Placental pericyte (primary cell): ENCODE data around the gene ZNF14. TPM values are rescaled to one million over a fixed set of nuclear protein-coding genes. Genes with fewer than 3 reads are reported as not detected.

Source experiments
- small RNA-seq: library from RNA; depleted of rRNA; stranded (forward); fragments of <200 nt; gene quantifications from one replicate; pipeline ENCODE3, GENCODE V24; 2012; ENCODE audit warnings: low replicate concordance
- total RNA-seq: library from RNA; depleted of rRNA; stranded (reverse); fragments of >200 nt; gene quantifications from 2 replicates; pipeline ENCODE4 v1.2.3, GENCODE V29; 2012

Gene ZNF14
- total RNA-seq, result 3.5 and 4.4 TPM in 2 replicates

GRCh38 chr19:19732579-19733501, at the start of gene ZNF14:
ZNF14 (minus strand) TSS chr19:19733112; CDS start chr19:19732958, 154 bp downstream.

GRCh38 chr19:19668230-19669012, 64.5 kb downstream of the ZNF14 start, which contains the start of gene ZNF101:
ZNF101 (plus strand) TSS chr19:19668839; CDS start chr19:19668964, 125 bp downstream.

GRCh38 chr19:19663256-19664120, 69.4 kb downstream of the ZNF14 start, which contains the start of gene ATP13A1:
ATP13A1 (minus strand) TSS chr19:19663676; CDS start chr19:19663666, 10 bp downstream.

Small RNA genes lying within 50 kb of the gene (small RNA-seq; reads per million reads assigned to genes)
- gene AC011458.2 (not detected), gene AC011477.5 (not detected)

Other genes starting within 250 kb of the ZNF14 start
- gene TSSK6, start 217.6 kb downstream of the ZNF14 start, total RNA-seq, result 0.86 and 3.7 TPM in 2 replicates
- gene NDUFA13, start 216.9 kb downstream of the ZNF14 start, total RNA-seq, result 62.0 and 185 TPM in 2 replicates
- gene YJEFN3, start 204.2 kb downstream of the ZNF14 start, total RNA-seq, result 0.57 and 0.66 TPM in 2 replicates
- 0.14 and 0.22 TPM in 2 replicates for gene CILP2, start 194.8 kb downstream of the ZNF14 start, total RNA-seq
- gene PBX4, start 114.4 kb downstream of the ZNF14 start, total RNA-seq, result 0.22 TPM in 1 of 2 replicates, not detected in the other
- 1.0 and 2.2 TPM in 2 replicates for gene LPAR2, start 104.9 kb downstream of the ZNF14 start, total RNA-seq
- 5.9 and 10.7 TPM in 2 replicates for gene GMIP, start 89.5 kb downstream of the ZNF14 start, total RNA-seq
- gene ATP13A1, start 69.4 kb downstream of the ZNF14 start, total RNA-seq, result 70.5 and 94.9 TPM in 2 replicates
- gene ZNF101, start 64.3 kb downstream of the ZNF14 start, total RNA-seq, result 2.8 and 9.3 TPM in 2 replicates
- 6.6 and 7.4 TPM in 2 replicates for gene ZNF506, start 88.6 kb upstream of the ZNF14 start, total RNA-seq
- gene ZNF253, start 132.8 kb upstream of the ZNF14 start, total RNA-seq, result 2.1 and 2.6 TPM in 2 replicates
- gene ZNF93, start 167.8 kb upstream of the ZNF14 start, total RNA-seq, result 2.0 and 16.3 TPM in 2 replicates